ENCODE results near the gene PXDC1.
"Not testable (repeated sequence)": the region's sequence is repeated elsewhere in the genome, so short reads cannot be mapped to it uniquely, and the experiment has no call there.

PXDC1 gene

GRCh38 chr6:3772127-3772999, 20.9 kb upstream of the PXDC1 start:
- H3K23ac ChIP-seq (ENCODE audit: low read depth, low read length, poor library complexity); H4K91ac ChIP-seq (ENCODE audit: low read depth, low read length, poor library complexity); H4K8ac ChIP-seq (ENCODE audit: low read depth, low read length); H3K27ac ChIP-seq (replicated peaks; ENCODE audit: low read length); H2BK15ac ChIP-seq (ENCODE audit: low read length); H3K18ac ChIP-seq (ENCODE audit: low read length); H3K4ac ChIP-seq (ENCODE audit: low read length); H3K9me3 ChIP-seq (replicated peaks in 1 of 2; ENCODE audit: control insufficient read depth in 2 of 2, insufficient read depth in 1 of 2, low read depth in 1 of 2, low read length in 2 of 2); H2AK5ac ChIP-seq (ENCODE audit: low read depth, low read length); H3K36me3 ChIP-seq (replicated peaks in 1 of 2; ENCODE audit: control insufficient read depth in 2 of 2, insufficient read depth in 2 of 2, low read length in 2 of 2); H3K4me3 ChIP-seq (ENCODE audit: low read length in 2 of 2); H2BK12ac ChIP-seq (ENCODE audit: low read length); DNase-seq (ENCODE audit: low spot score); H2BK5ac ChIP-seq (ENCODE audit: low read length); H3K4me2 ChIP-seq (ENCODE audit: insufficient read depth, low read length, poor library complexity, severe bottlenecking); H3K79me1 ChIP-seq (ENCODE audit: low read depth, low read length); H3K9ac ChIP-seq (ENCODE audit: low read depth, low read length, poor library complexity); H3K27me3 ChIP-seq (ENCODE audit: control insufficient read depth in 3 of 3, insufficient read depth in 3 of 3, low read depth in 1 of 3, low read length in 3 of 3); H3K14ac ChIP-seq (ENCODE audit: low read length); H2BK120ac ChIP-seq (ENCODE audit: low read depth, low read length): not testable (repeated sequence)
- no CpG with 5 or more reads among the region's 12 CpGs for WGBS, 2 donors (ENCODE audit: extremely low coverage in 2 of 2, insufficient read length in 2 of 2, insufficient replicate concordance in 1 of 2)
- peak overlapping the region; percentile 11 for H2AFZ ChIP-seq (ENCODE audit: low read length)
- peaks cover 7 to 17% of the 10 kb centered on the region in 2 donors for H3K4me1 ChIP-seq (ENCODE audit: control insufficient read depth in 2 of 2, insufficient read depth in 1 of 2, low read depth in 1 of 2, low read length in 2 of 2)

DNA sequence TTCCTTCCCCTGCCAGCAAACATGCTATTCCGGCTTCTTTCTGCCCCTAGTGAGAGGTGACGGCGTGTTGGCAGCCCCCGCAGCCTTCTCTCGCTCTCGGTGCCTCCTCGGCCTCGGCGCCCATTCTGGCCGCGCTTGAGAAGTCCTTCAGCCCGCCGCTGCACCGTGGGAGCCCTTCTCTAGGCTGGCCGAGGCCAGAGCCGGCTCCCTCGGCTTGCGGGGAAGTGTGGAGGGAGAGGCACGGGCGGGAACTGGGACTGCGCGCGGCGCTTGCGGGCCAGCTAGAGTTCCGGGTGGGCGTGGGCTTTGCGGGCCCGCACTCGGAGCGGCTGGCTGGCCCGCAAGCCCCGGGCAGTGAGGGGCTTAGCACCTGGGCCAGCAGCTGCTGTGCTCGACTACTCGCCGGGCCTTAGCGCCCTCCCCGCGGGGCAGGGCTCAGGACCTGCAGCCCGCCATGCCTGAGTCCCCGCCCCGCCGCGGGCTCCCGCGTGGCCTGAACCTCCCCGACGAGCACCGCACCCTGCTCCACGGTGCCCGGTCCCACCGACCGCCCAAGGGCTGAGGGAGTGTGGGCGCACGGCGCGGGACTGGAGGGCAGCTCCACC, 20.0 kb upstream of the PXDC1 start:
- Histone ChIP-seq H3K4me3 (ENCODE audit: low read length in 2 of 2) (no peak overlapping the region), H3K9me3 (replicated peaks in 1 of 2; ENCODE audit: control insufficient read depth in 2 of 2, insufficient read depth in 1 of 2, low read depth in 1 of 2, low read length in 2 of 2) (peaks cover 0 to 8% of the 10 kb centered on the region in 2 donors), H3K4me2 (ENCODE audit: insufficient read depth, low read length, poor library complexity, severe bottlenecking) (no peak overlapping the region), H2BK120ac (ENCODE audit: low read depth, low read length) (no peak overlapping the region), H4K91ac (ENCODE audit: low read depth, low read length, poor library complexity) (no peak overlapping the region), H3K79me1 (ENCODE audit: low read depth, low read length) (no peaks in the 10 kb centered on the region), H3K4ac (ENCODE audit: low read length) (no peak overlapping the region), H3K18ac (ENCODE audit: low read length) (peak overlapping the region; percentile 13), H3K27ac (replicated peaks; ENCODE audit: low read length) (no peak overlapping the region), H3K23ac (ENCODE audit: low read depth, low read length, poor library complexity) (no peak overlapping the region), H3K14ac (ENCODE audit: low read length) (no peak overlapping the region), H3K36me3 (replicated peaks in 1 of 2; ENCODE audit: control insufficient read depth in 2 of 2, insufficient read depth in 2 of 2, low read length in 2 of 2) (no peaks in the 10 kb centered on the region), H3K9ac (ENCODE audit: low read depth, low read length, poor library complexity) (peak overlapping the region; percentile 35), H3K27me3 (ENCODE audit: control insufficient read depth in 3 of 3, insufficient read depth in 3 of 3, low read depth in 1 of 3, low read length in 3 of 3) (no peaks in the 10 kb centered on the region), H2BK15ac (ENCODE audit: low read length) (no peak overlapping the region), H2AFZ (ENCODE audit: low read length) (no peak overlapping the region), H4K8ac (ENCODE audit: low read depth, low read length) (no peak overlapping the region), H3K4me1 (ENCODE audit: control insufficient read depth in 2 of 2, insufficient read depth in 1 of 2, low read depth in 1 of 2, low read length in 2 of 2) (peaks cover 0 to 11% of the 10 kb centered on the region in 2 donors), H2AK5ac (ENCODE audit: low read depth, low read length) (no peak overlapping the region), H2BK12ac (ENCODE audit: low read length) (no peak overlapping the region), H2BK5ac (ENCODE audit: low read length) (no peak overlapping the region)
- WGBS, 2 donors (ENCODE audit: extremely low coverage in 2 of 2, insufficient read length in 2 of 2, insufficient replicate concordance in 1 of 2): no CpG with 5 or more reads among the region's 57 CpGs
- DNase-seq (ENCODE audit: low spot score): no peak

GRCh38 chr6:3770023-3770720, 18.7 kb upstream of the PXDC1 start:
- Histone ChIP-seq H3K9ac (ENCODE audit: low read depth, low read length, poor library complexity) (no peak overlapping the region), H3K9me3 (replicated peaks in 1 of 2; ENCODE audit: control insufficient read depth in 2 of 2, insufficient read depth in 1 of 2, low read depth in 1 of 2, low read length in 2 of 2) (peaks cover 0 to 8% of the 10 kb centered on the region in 2 donors), H2AFZ (ENCODE audit: low read length) (peak overlapping the region; percentile 75), H3K79me1 (ENCODE audit: low read depth, low read length) (no peaks in the 10 kb centered on the region), H3K4me3 (ENCODE audit: low read length in 2 of 2) (no peak overlapping the region), H4K91ac (ENCODE audit: low read depth, low read length, poor library complexity) (no peak overlapping the region), H3K27ac (replicated peaks; ENCODE audit: low read length) (no peak overlapping the region), H2BK15ac (ENCODE audit: low read length) (no peak overlapping the region), H2BK12ac (ENCODE audit: low read length) (no peak overlapping the region), H3K23ac (ENCODE audit: low read depth, low read length, poor library complexity) (no peak overlapping the region), H3K36me3 (replicated peaks in 1 of 2; ENCODE audit: control insufficient read depth in 2 of 2, insufficient read depth in 2 of 2, low read length in 2 of 2) (no peaks in the 10 kb centered on the region), H3K18ac (ENCODE audit: low read length) (no peak overlapping the region), H2BK120ac (ENCODE audit: low read depth, low read length) (no peak overlapping the region), H3K4ac (ENCODE audit: low read length) (no peak overlapping the region), H4K8ac (ENCODE audit: low read depth, low read length) (no peak overlapping the region), H3K14ac (ENCODE audit: low read length) (no peak overlapping the region), H2AK5ac (ENCODE audit: low read depth, low read length) (no peak overlapping the region), H3K27me3 (ENCODE audit: control insufficient read depth in 3 of 3, insufficient read depth in 3 of 3, low read depth in 1 of 3, low read length in 3 of 3) (no peaks in the 10 kb centered on the region), H3K4me2 (ENCODE audit: insufficient read depth, low read length, poor library complexity, severe bottlenecking) (no peak overlapping the region), H2BK5ac (ENCODE audit: low read length) (no peak overlapping the region), H3K4me1 (ENCODE audit: control insufficient read depth in 2 of 2, insufficient read depth in 1 of 2, low read depth in 1 of 2, low read length in 2 of 2) (peaks cover 0 to 11% of the 10 kb centered on the region in 2 donors)
- WGBS, 2 donors (ENCODE audit: extremely low coverage in 2 of 2, insufficient read length in 2 of 2, insufficient replicate concordance in 1 of 2): no CpG with 5 or more reads among the region's 10 CpGs
- no peak for DNase-seq (ENCODE audit: low spot score)

DNA sequence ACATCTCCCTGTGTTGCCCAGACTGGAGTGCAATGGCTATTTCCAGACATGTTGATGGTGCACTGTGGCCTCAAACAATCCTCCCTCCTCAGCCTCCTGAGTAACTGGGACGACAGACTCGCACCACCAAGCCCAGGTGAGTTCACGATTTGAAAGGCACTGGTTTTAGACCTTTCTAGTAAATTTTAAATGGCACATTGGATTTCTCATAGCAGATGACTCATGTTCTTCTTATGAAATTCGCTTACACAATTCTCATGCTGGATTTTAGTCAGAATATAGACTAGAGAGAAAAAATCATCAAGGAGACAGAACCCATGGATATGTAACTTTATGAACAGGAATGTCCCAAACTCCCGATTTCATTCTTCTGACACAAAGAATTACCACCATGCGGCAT, 18.1 kb upstream of the PXDC1 start:
- H2BK15ac ChIP-seq (ENCODE audit: low read length): no peak overlapping the region

More for the DNA sequence above, 18.1 kb upstream of the PXDC1 start:
- H3K4ac ChIP-seq (ENCODE audit: low read length): no peak overlapping the region
- no peak overlapping the region for H2BK5ac ChIP-seq (ENCODE audit: low read length)
- peaks cover 0 to 8% of the 10 kb centered on the region in 2 donors for H3K9me3 ChIP-seq (replicated peaks in 1 of 2; ENCODE audit: control insufficient read depth in 2 of 2, insufficient read depth in 1 of 2, low read depth in 1 of 2, low read length in 2 of 2)
- no peak overlapping the region for H3K23ac ChIP-seq (ENCODE audit: low read depth, low read length, poor library complexity)
- peaks cover 0 to 11% of the 10 kb centered on the region in 2 donors for H3K4me1 ChIP-seq (ENCODE audit: control insufficient read depth in 2 of 2, insufficient read depth in 1 of 2, low read depth in 1 of 2, low read length in 2 of 2)
- H2BK120ac ChIP-seq (ENCODE audit: low read depth, low read length): no peak overlapping the region
- WGBS, 2 donors (ENCODE audit: extremely low coverage in 2 of 2, insufficient read length in 2 of 2, insufficient replicate concordance in 1 of 2): no CpG with 5 or more reads among the region's 6 CpGs
- H3K18ac ChIP-seq (ENCODE audit: low read length): no peak overlapping the region
- no peak overlapping the region for H3K4me3 ChIP-seq (ENCODE audit: low read length in 2 of 2)
- no peak for DNase-seq (ENCODE audit: low spot score)
- H3K36me3 ChIP-seq (replicated peaks in 1 of 2; ENCODE audit: control insufficient read depth in 2 of 2, insufficient read depth in 2 of 2, low read length in 2 of 2): no peaks in the 10 kb centered on the region
- no peak overlapping the region for H2BK12ac ChIP-seq (ENCODE audit: low read length)
- no peak overlapping the region for H2AK5ac ChIP-seq (ENCODE audit: low read depth, low read length)
- H2AFZ ChIP-seq (ENCODE audit: low read length): peak overlapping the region; percentile 75
- H4K91ac ChIP-seq (ENCODE audit: low read depth, low read length, poor library complexity): no peak overlapping the region
- H3K14ac ChIP-seq (ENCODE audit: low read length): no peak overlapping the region
- no peak overlapping the region for H3K27ac ChIP-seq (replicated peaks; ENCODE audit: low read length)
- no peak overlapping the region for H3K9ac ChIP-seq (ENCODE audit: low read depth, low read length, poor library complexity)
- no peaks in the 10 kb centered on the region for H3K79me1 ChIP-seq (ENCODE audit: low read depth, low read length)
- H3K27me3 ChIP-seq (ENCODE audit: control insufficient read depth in 3 of 3, insufficient read depth in 3 of 3, low read depth in 1 of 3, low read length in 3 of 3): no peaks in the 10 kb centered on the region
- no peak overlapping the region for H4K8ac ChIP-seq (ENCODE audit: low read depth, low read length)
- H3K4me2 ChIP-seq (ENCODE audit: insufficient read depth, low read length, poor library complexity, severe bottlenecking): no peak overlapping the region
